Stimulated activated CD4-positive, alpha-beta T cell treated with anti-CD3 and anti-CD28 coated beads, Interleukin-4, amount 100 ng/mL, for 24 hours (primary cell): ENCODE measurements around the gene TENM4.

Experiments
- DNase-seq: peaks from one replicate; pipeline ENCODE4 v3.0.0-alpha.2; 2020

The TENM4 gene

DNA sequence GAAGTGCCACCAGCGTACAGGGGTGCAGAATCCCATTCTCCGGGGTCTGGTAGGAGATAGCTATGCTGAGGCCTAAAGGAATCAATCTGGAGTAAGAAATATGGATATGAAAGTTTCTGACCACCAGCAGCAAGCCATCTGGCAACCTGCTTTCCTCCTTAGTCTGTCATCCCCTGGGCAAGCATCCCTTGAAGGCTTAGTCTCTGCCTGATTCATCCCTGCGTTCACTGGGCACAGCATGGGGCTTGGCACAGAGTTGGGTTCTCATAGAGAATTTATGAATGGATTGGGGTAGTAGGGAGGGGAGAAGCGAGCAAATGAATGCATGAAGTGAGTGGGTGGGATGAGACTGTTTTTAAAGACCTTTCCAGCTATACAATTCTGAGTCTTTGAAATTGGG, 780.4 kb downstream of the TENM4 start:
- DNase-seq, result no peak

DNA sequence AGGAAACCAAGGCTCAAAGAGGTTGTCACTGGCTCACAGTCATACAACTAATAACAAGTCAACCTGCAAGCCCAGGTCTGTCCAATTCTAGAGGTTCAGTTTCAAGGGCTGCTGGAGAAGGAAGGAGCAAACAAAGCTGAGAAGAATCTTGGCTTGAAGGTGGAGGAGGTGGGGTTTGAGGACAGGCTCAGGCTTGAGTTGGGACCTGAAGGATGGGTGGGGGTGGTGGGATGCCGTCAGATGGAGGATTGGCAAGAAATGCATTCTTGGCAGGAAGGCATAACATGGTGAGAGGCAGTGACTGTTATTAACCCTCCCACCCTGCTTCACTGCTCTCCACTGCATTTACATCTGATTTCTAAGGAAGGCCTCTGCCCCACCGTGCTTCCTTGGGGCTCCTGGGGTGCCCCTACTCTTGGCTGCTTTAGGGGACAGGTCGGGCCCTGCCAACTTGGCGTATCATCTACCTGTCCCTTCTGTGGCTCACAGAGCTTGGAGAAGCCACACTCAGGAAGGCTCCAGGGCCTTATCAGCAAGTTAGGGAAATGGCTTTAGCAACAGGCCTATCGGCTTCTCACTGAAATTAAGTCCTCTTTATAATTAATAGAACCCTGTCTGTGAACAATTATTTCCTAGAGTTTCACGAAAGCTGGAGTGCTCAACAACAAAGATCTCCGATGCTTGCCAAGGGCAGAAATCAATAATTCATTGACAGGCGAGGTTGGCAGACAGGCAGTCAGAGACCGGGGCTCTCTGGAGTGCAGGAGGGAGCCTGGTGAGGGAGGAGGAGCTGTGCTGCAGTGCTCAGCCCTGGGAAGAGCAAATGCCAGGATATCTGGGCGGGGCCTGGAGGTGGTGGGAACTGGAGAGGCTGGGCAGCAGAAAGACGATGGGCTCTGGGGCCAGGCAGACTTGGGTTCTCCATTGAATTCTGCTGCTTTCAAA, 781.2 kb downstream of the TENM4 start:
- DNase-seq, result no peak

DNA sequence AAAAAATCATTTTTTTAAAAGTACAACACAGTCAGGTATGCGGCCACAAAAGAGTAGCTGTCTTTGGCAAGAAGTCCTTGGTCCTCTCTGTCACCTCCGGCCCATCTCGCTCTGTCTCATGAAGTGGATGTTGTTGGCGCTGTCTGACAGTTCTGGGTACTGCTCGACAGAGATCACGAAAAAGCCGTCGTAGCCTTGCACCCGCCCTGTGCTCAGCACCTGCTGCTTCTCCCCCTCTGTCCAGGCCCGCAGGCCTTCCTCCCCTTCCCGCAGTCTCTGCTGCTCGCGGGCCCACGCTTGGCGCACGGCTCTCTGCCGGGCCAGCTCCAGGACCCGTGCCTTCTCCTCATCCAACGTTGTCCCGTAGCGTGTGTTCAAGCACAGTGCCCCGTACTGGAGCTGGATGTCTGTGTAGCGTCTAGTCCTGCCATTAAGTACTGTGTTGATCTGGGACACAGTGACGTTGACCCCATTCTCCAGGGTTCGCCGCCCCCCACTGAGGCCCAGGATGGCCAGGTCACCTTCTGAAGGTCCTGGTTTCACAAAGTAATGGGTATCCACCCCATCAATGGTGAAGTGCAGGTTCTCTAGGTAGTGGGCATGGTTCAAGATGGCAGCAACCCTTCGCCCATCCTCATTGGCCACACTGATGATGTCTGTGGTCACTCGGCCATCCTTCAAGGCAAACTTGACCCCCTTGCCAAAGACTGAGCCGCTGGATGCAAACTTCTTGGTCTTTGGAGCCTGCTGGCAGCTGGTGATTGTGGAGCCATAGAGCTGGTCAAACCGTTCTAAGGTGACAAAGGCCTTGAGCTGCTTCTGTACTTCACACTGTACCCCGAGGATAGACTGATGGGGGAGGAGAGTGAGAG, 782.6 kb downstream of the TENM4 start:
- DNase-seq, result no peak

DNA sequence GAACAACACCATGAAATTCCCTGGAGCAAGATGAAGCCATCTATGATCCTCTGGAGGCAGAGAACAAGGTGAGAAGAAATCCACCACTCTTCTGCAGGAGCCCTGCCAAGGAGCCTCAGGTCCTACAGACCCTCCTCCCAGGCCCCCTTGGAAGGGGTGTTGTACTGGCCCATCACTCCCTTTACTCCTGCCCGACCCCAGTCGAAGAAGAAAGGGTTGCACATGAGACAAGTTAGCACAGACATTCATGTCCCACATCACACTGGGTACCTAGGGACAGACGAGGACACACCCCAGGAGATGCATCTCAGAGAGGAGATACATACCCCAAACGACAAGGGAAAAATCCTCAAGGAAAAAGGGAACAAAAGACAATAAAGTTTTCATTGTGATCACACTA, 783.4 kb downstream of the TENM4 start:
- DNase-seq, result no peak

DNA sequence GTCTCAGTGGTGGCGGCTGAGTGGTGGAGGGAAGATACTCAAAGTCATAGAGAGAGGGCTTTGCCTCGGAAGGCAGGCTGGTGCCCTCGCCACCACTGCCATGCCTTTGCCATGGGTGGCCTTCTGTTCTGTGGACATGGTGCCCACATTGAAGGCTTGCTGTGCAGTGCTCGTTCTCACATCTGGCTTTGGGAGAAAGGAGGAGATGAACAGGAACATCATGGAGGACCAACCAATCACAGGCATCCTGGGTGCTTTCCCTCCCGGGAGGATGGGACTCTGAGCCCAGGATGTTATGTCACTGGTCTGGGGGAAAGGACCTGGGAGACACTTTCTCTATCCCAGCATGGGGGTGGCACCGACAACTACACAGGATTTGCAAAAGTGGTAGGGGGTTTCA, 783.8 kb downstream of the TENM4 start:
- DNase-seq, result no peak

DNA sequence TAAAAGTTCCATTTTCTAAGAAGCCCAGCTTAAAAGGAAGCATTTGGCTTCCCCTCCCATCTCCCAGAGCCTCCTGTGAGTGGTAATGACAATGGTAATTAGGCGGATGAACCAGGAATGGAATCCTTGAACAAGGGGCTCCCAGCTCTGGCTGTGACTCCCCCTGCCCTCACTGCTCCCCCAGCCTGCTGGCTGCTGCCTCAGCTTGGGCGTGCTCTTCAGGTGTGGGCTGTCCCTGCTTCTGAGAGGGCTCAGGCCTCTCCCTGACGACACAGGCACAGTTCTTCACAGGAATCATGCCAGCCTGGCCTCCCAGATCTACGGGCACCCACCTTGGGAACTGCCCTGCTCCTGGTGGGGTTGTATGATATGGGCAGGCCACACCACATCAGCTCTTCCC, 784.5 kb downstream of the TENM4 start:
- no peak for DNase-seq

DNA sequence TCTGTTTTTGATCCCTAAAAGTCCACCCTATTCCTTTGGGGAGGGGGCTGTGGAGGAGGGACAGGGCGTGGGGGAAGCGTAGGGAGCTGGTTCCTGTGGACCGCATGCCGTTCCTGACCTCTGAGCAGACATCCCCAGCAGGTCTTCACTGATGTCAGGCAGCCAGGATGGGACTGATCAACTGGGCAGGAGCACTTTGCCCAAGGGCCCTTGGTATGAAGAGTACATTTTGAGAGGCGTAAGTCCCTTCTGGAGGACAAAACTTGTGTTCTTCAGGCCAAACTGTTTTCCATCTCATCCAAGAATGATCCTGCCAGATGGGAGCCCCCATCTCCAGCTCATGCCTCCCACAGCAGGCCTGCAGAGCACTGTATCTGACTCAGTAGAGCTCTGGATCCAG, 785.3 kb downstream of the TENM4 start:
- DNase-seq, result no peak

DNA sequence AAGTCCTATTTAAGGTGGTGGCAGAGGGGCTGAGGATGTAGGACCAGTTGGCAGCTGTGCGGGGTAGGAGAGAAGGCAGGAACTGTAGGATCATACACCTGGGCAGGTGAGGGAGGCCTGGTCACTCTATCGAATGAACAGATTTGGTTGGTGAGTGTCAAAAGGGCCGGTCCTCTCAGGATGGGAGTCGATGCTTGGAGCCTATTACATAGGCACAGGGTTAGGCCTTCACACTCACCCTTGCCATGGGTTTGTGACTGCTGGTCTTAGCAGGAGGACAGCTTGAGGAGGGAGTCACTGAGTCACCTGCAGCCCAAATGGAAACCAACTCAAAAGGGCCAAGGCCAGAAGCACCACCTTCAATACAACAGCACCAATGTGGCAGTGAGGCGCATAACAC, 786.0 kb downstream of the TENM4 start:
- DNase-seq, result no peak

DNA sequence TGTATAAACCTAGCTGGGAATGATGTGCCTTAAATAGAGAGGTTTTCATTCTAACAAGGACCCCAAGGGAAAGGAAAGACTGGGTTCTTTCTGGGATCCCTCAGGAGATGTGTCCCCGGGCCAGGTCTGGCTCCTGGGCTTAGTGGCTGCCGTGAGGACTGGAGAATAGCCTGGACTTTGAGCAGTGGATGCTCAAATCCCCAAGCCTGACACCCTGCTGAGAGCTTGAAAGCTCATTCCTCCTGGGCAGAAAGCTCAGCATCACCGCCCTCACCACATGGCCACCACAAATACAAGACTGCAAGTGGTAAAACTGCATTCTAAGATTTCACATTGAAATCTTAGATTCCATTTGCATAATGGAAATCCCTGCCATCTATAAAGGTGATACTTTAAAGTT, 786.8 kb downstream of the TENM4 start:
- DNase-seq, result no peak

DNA sequence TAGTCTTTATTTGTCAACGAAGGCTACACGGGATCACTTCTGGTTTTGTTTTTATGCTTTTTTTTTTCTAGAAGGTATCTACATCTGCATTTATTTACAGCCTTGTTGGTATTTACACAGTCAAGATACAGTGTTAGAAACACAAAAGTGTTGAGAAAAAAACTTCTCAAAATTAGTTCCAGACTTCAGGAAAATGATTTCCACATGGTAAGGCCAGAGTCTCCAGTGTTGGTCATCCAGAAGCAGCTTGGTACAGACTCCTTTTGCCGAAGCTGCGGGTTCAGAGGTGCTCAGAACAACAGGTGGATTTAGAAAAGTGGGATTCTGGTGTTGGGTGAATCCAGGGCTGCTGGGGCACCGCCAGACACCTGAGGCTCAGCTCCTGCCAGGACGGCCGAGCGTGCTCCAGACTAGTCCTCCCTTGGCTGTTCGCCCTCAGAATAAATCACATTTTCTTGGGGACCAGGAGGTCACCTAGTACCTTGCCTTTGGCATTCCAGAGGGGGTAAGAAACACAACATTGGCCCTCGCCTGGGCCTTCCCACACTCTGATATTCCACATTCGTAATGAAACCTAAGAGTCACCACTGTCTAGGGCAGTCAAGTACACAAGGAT, 787.4 kb downstream of the TENM4 start:
- DNase-seq, result no peak

DNA sequence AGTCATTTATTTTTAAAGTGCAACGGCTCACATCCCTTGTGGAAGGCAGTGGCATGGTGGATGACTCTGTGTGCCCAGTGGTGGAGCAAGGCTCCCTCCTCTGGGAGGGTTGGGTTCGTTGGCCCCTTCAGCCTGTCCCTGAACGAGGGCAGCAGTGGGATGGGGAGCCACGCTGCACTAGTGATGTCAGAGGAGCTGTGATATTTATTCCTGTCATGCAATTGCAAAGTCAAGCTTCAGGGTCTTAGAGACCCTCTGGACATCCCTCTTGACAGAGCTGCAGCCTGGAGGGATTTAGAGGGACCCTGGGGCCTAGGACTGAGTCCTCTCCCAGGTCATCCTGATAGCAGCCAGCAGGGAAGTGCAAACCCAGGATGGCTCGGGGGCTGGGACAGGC, 788.0 kb downstream of the TENM4 start:
- no peak for DNase-seq

DNA sequence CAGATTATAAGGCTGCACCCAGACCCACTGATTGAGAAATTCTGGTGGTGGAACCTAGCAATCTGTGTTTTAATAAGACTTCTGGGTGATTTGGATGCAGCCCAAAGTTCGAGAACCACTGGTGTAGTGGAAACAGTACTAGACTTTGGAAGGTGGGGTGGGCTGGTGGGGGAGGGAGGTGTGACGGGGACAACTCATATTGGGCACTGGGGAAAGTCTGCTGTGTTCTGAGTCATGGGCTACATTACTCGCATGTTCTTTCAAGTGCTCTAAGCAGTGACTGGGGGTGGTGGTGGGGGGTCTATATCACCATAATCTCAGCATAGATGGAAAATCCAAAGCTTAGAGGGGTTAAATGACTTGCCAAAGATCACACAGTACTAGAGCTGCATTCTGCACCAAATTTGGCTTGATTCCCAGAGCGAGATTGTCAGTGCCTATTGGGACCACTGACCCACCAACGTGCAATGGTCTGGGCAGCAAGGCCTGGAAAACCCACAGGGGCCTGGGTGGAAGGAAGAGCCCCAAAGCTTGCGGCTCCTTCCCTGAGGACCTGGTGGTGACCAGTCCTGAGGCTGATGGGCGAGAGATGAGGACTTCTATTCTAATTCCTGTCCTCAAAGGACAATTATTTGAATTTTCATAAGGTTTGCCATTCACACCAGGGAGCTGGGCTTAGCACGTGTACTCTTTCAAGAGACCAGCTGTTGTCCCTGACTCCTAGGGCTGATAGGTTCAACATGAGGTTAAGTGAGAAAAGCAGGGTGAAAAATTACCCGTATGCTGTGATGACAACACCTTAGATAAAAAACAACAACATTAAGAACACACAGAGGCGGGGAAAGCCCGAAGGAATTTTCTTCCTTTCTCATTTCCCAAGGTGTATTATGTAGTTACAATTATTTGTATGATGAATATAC, 788.6 kb downstream of the TENM4 start:
- DNase-seq, result peak; percentile 50

DNA sequence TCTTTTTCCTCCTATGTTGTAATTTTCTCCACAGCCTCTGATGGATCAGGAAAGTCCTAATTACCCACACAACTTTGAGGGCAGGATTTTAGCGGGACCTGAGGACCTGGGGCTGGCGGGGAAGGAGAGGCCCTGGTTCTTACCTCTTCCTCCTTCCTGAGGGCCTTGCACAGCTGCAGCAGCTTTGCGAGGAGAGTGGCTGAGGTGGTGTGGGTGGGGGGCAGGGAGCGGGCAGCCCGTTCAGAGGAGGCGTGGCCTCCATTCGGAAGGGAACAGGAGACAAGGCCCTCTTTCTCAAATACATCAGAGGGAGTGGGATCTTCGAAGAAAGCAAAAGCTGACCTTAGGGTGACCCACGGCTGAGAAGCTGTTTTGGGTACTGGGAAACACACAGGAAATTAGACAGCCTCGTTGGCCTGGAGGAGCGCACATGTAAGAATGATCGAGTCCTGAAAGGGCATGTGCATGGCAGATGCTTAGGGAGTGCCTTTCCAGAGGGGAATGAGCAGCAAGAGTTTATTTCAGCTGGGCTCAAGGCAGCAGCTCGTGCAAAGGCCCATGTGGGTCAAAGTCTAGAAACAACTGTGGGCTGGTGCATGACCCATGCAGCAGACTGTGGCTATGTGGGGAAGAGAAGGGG, 789.6 kb downstream of the TENM4 start:
- DNase-seq, result no peak

DNA sequence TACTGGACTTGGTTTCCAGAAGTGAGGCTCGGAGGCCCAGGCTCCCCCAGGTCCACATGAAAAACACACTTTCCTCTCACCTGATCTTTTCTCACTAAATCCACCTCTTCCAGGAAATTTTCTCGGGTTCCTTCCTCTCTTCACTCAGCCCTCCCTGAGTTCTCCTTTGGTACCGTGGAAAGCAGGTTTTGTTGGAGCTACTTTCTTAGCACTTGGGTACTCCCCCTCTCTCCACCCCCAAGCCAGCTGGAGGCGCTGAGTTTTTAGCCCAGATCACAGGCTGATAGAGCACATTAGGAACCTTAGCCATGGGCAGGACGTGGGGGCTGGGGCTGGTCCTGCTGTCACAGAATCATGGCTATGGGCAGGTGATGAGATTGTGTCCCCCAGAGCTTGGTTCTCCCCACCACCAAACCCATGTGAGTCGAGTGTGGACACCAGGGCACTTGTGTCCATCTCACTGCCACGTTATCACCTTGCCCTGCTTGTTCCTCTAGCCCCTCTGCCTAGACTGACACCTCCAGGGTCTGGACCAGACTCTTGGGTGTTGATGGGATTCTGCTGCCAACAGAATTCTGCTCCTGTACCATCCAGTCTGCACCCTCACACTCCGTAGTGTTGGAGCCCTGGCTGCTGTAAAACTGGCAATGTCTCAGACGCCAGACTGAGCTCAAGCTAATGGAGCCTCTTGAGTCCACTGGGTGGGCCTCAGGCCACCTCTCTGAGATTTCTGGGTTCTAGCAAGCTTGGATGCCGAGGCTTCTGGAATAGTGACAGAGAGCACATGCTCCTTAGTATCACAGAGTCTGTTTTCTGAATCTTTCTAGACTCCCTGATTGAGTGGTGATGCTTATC, 791.2 kb downstream of the TENM4 start:
- DNase-seq, result no peak

DNA sequence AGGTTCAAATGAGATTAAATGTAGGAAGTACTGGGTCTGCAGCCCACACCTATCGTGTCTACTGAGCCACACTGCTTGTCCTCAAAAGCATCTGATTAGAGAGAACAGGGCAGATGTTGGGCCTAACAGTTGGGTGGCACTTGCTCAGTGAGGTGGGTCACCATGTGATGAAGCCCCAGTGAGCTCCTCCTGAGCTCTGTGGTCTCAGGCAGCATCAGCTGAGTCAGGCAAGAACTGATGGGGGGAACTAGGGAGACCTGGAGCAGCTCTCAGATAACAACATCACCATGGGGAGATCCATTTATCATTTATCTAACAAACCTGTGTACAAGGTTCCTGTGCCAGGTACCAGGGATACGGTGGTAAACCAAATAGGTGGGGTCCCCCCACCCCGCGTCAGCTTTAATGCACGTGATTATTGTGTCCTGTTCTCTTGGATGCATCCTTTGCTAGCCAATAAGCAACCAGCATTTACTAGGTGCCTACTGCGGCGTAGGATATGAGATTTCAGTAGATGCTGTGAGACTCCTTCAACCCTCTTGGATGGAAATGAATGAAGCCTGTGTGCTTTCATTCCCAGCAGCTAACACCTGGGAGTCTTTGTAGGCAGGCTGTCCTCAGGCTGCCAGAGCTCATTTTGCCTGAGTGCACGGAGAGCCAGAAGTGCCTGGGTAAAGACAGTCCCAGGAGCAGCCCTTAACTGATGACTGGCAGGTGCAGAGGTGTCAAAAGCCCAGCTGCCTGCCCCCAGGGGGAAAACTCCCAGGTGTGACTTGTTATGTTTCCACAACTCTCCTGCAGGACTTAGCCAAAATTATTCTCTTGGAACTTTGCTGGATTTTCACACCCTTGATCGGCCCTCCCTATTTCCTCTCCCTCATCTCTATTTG, 792.6 kb downstream of the TENM4 start:
- DNase-seq, result no peak

DNA sequence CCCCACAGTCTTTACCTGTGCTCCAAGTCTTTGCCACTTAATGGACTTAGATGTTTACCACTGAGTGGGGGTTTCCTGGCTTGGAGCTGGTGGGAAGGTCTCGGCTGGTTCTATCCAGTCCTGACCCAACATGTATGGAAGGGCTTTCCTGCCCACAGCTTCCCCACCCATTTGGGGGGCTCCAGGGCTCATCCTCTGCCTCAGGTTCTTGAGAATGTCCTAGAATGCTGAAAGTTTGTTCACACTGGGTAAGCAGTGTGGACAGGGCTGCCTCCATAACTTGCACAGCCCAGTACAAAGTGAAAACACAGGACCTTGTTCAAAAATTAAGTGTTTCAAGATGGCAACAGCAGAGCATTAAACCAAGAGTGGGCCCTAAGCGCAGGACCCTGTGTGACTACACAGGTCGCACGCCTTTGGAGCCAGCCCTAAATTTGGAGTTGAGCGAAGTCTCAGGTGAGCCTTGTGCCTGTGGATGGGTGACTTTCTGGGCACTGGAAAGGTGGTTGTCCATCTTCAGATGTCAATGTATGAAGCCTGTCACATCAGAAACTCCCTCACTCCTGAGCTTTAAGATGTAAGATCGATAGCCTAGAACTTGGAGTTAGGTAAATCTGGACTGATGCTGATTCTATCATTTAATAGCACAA, 793.4 kb downstream of the TENM4 start:
- DNase-seq, result no peak

DNA sequence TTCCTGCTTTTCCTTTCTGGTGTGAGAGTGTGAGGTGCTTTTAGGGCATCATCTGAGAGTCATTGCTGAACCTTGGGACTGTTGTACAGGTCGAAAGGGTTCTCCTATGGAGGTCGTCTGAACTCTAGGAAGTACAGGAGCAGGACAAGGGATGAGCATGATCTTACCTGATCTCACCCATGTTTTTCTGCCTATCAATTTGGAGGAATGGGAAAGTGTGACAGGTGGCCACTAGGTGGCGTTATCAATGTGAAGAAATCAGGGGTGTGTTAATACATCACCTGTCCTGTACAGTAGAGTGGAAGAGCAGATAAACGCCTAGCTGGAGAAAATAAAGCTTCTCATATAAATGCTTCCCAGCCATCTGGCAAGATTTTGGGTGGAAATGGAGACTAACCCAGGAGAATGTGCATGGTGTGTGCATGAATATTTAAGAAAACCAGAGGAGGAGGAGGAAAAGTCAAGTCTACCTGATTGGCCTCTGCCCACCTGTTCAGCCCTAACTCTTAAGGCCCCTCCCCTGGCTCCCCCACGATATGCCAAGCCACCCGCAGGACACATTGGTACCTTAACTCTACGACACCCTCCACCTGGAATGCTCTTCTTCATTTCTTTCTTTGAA, 794.2 kb downstream of the TENM4 start:
- DNase-seq, result peak; percentile 63
